GM21619 (cell line): ENCODE results near the gene CELF4.
A peak's percentile ranks its signal among the peaks of the same experiment; 100 is the strongest.

ENCODE experiments used
- ATAC-seq: cut with Tn5 transposase; IDR thresholded peaks from one replicate; pipeline ENCODE4 v1.9.1; 2021; ENCODE audit not compliant: unreplicated experiment

CELF4 gene

GRCh38 chr18:37548679-37549289, 16.8 kb downstream of the CELF4 start:
- ATAC-seq: no peak

- ATAC-seq: no peak
Measured at GRCh38 chr18:37547196-37547827, 18.3 kb downstream of the CELF4 start.

GRCh38 chr18:37546651-37547050, 18.9 kb downstream of the CELF4 start:
- ATAC-seq: no peak

GRCh38 chr18:37546272-37546537, 19.4 kb downstream of the CELF4 start:
- no peak for ATAC-seq

- ATAC-seq: no peak
Measured at GRCh38 chr18:37545461-37546271, 19.9 kb downstream of the CELF4 start.

DNA sequence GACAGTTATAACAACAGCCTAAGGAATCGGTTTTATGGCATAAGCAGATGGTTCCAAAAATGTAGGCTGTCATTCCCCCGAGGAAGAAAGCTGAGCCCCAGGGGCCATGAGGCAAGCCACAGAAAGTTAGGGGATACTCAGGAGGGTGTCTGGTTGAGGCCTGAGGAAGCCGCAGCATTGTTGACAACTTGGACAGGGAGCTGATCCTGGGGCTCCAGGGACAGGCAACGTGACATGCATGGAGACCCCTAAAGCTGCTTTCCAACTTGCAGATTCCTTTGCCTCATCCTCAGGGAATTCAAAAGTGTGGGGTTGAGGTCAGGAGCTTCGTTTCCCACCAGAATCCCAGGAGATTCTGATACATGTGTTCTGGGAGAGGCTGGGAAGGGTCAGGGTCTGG, 20.9 kb downstream of the CELF4 start:
- no peak for ATAC-seq

- no peak for ATAC-seq
Measured at GRCh38 chr18:37544217-37544616, 21.4 kb downstream of the CELF4 start.

GRCh38 chr18:37543321-37543720, 22.3 kb downstream of the CELF4 start:
- no peak for ATAC-seq

- no peak for ATAC-seq
Measured at GRCh38 chr18:37541517-37541916, 24.1 kb downstream of the CELF4 start.

- ATAC-seq: no peak
Measured at GRCh38 chr18:37540424-37541138, 25.0 kb downstream of the CELF4 start.

DNA sequence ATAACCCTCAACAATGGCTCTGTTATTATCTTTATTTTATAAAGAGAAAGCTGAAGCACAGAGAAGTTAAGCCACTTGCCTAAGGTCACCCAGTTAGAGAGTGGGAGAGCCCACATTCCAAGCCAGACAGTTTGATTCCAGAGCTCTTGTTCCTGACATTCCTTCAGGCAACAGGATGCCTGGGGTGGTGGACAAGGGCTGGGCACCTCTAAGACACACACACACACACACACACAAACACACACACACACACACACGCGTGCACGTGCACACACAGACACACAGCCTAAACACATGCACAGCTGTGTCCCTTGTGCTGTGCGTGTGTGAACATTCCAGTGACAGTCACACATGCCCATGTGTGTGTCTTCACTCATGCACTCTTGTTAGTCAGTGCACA, 26.4 kb downstream of the CELF4 start:
- no peak for ATAC-seq

DNA sequence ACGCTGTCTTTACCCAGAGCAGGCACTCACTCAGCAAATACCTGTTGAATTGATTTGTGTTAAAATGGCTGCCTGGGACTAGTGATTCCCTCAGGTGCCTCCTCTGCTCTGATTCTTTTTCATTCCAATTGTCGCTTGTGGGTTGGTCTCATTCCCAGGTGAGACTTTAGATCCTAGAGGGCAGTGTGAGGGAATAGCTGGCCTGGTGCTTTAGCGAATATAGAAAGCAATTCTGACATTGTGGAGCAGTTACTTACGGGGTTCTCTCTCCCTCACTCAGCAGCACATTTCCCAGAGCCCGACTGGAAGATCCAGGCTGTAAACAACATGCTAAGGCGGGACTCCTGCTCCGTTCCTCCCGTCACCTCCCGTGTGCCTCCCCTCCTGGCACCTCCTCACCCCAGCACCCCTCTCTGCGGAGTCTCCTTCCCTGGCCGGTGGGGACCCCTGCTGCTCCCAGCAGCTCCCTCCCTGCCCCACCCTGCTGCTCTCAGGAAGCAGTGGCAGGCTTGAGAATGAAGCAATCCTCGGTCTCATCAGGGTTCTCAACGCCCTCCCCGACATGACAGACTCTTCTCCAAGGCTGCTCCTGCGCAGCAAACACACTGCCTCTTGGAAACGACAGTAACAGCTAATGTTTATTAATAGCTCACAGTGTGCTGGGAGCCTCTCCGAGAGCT, 26.9 kb downstream of the CELF4 start:
- no peak for ATAC-seq

GRCh38 chr18:37537868-37538525, 27.6 kb downstream of the CELF4 start:
- peak; percentile 87 for ATAC-seq

GRCh38 chr18:37536656-37537055, 28.9 kb downstream of the CELF4 start:
- no peak for ATAC-seq

DNA sequence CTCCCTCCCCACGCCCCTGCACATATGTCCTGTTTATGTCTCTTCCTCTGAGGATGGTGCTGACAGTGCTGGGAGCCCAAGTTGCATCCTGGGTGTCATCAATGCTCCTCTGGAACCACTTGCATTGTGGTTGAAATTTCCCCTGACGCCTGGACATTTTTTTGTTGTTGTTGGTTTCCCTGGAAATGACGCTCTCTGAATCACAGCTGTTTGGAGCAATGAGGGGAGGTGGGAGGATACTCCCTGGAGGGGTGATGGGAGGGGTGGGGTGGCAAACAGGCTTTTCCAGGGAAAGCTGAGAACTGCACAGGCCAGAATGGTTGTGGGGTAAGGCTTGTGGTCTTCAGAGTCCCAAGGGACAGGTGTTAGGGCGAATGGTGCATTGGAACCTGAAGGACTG, 29.6 kb downstream of the CELF4 start:
- ATAC-seq: no peak

DNA sequence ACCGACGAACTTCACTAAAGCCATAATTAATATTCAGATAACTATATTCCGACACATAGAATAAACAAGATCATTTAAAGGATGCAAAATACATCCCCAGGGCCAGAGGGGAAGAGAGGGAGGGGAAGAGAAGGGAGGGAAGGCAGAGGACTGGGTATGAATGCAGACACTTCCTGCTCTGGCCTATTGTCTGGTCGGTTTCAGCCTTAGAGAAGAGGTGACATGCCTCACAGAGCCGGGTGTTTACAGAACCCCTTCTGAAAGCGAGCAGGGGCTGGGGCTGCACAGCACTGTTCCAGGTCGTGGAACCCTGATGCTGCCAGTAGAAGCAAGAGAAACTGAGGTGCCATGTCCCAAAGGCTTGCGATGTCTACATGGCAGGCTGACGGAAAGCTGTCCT, 31.0 kb downstream of the CELF4 start:
- ATAC-seq: no peak

- ATAC-seq: no peak
Measured at GRCh38 chr18:37533647-37534584, 31.7 kb downstream of the CELF4 start.

- ATAC-seq: no peak
Measured at GRCh38 chr18:37532917-37533316, 32.7 kb downstream of the CELF4 start.

GRCh38 chr18:37529863-37530262, 35.7 kb downstream of the CELF4 start:
- peak; percentile 89 for ATAC-seq

DNA sequence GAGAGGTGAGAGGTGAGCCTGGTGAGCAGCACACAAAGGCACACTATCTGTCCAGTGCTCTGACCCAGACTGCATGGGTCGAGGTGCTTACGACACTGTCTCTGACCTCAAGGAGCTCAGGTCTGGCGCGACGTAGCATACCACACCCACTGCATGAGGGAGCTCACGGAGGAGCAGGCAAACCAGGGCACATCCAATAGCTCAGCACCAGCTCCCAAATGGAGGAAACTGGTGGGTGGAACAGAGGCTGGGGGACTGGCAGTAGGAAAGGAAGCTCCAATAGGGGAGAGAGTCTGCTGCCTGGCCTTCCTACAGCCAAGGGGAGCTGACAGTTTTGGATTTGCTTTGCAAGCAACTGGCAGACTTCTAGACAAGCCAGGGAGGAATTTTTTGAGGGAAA, 36.3 kb downstream of the CELF4 start:
- ATAC-seq: no peak
